Posterior cingulate gyrus (tissue), 11 donors: ENCODE measurements around the gene HERC3.

Experiments
- DNase-seq, 10 donors: peaks; one replicate each; pipeline versions ENCODE4 v3.0.0 to v3.0.0-alpha.2; 2020 to 2021; ENCODE audit warnings: mixed read lengths in 3 of 10
- intact Hi-C: fragments of 100-400 bp; cut with DNase I; formaldehyde crosslinking; loops from one replicate; pipeline ENCODE4 v1.15.1; 2023

HERC3 gene

DNA sequence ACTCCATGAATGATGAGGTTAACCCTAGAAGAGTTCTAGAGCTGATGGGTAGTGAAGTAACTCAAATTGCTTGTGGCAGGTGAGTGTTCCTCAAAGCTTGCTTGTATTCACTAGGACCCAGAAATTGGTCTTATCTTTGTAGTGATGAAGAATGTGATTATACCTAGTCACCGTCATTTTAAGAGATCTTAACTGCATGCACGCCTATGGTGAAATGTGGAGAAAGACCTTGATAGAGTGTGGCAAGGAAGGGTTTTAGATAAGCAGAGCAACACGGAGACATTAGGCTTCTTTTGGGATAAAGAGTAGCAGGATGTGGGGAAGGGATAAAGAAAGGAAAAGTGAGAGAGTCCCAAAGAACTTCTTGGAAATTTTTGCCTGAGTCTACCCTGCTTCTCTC lies 62.9 kb downstream of the HERC3 start:
- intact Hi-C loops, result loop anchor here (5.0 kb wide), 1 partner anchor 128 kb away; no protein-coding TSS in a partner anchor
- no peak for DNase-seq

DNA sequence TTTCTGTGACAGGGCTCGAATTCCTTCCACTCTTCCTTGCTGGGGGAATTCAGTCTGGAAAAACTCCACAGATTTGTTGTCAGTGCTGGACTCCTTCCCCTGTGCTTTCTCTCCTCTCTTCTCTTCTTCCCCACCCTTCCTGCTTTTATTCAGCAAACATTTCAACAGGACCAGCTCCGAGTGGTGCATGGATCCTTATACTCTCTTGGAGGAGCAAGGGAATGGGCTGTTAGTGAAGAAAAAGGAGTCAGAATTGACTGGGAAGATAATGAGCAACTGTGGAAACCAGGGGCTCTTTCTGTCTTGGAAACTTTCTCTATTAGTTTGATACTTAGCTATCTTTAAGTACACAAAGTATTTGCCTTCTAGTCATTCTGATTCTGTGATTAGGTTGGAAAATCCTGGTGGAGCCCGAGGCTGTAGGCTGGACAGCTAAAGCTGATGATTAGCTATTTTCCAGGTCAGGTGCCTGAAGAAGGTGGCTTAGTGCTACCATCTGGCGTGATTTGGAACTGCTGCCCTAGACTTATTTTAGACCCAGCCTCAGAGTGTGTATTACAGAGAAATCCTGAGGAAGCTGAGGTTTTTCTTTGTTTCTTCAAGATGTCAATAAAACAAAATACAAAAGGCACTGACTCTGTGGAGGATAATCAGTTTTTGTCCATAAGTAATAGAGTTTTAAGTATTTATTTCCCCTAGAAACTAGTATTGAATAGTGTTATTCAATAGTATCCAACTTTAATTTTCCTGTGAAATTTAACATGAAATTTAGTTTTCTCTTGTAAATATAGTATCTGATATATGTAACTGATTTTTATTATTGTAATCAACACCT lies 67.0 kb downstream of the HERC3 start:
- intact Hi-C loops, result loop anchor here (5.0 kb wide), 1 partner anchor 132 kb away; no protein-coding TSS in a partner anchor
- DNase-seq, result peak in 3 of 10 donors; percentile 11 to 70 (median 27)

DNA sequence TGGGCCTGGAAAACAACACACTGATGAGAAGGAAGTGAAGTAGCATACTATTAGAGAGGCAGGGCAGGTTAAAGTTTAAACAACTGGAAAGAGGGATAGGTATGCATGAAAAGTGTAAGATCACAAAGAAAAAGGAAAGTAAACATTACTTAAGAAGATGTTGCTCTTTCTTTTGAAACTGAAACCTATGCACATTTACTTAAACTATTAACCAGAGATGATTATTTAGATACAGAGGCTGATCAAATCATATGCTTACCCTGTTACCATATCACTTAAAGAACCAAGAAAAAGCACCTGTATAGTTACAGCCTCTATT lies 67.6 kb downstream of the HERC3 start:
- intact Hi-C loops, result loop anchor here (5.0 kb wide), 1 partner anchor 133 kb away; no protein-coding TSS in a partner anchor

DNA sequence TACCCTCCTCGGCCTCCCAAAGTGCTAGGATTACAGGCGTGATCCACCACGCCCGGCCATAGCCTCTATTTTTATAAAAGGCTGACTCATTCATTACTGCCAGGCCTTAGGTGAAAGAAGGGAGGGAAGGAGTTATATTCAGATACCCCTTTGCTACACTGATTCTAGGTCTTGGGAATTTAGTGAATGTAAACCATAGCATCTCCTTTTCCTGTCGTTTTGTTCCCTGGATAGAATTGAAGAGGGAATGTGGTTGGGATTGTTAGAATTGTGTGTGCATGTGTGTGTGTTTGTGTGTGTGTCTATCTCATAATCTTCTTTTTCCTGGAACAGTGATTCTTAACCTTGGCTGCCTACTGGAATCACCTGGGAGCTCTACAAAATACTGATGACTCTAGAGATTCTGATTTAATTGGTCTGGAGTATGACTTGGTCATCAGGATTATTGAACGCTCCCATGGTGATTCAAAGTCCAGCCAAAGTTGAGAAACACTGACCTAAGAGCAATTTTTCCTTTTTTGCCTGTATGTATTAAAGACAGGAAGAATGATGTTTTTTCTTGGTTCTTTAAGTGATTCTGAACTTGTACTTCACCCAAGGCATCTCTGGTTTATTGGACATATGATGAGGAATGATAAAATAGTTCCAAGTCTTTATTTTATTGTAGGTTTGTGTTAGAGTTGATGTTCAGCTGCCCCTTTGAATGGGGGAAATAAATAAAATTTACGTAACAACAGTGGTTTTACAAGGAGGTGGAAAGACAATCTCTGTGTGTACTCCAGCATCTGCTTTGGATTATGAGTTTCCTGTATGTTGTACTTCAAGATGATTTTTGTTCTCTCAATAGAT lies 68.4 kb downstream of the HERC3 start:
- intact Hi-C loops, result no loop called here
- DNase-seq, result no peak

More for the DNA sequence above, 67.6 kb downstream of the HERC3 start:
- DNase-seq, result no peak

DNA sequence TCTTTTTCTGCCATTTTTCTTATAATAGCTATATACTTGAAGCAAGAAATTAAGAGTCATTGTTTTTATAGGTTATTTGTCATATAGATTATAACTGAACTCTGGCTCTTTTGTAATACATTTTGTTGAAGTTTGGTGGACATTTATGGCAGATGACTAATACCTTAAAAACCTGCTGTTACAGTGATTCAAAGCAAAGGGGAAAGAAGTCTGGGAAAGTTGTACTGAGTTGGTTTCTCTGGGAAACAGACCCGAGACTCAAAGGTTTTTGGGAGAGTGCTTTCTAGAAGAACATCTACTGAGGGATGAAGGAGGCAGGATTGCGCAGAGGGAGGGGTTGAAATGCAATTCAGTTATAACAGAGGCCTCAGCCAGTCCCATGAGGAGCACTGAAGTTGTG lies 69.5 kb downstream of the HERC3 start:
- DNase-seq, result no peak
- intact Hi-C loops, result no loop called here

DNA sequence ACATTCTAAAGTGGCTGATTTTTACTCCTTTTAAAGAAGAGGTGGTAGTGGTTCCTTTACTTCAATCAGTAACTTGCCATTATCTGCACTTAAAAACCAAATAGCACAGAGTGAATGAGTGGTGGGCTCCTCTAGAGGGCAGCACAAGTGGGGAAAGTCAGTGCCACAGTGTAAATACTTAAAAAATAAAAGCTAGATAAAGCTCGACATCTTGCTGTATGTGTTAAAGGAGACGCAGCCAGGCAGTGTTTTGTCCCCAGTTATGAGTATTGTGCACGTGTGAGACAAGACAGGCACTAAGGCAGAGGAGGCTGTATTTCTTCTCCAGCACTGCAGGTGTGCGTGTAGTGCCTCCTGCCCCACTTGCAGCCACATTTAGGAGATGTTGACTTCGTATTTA lies 80.7 kb downstream of the HERC3 start:
- intact Hi-C loops, result no loop called here
- peak in 3 of 10 donors; percentile 17 to 79 (median 23) for DNase-seq

DNA sequence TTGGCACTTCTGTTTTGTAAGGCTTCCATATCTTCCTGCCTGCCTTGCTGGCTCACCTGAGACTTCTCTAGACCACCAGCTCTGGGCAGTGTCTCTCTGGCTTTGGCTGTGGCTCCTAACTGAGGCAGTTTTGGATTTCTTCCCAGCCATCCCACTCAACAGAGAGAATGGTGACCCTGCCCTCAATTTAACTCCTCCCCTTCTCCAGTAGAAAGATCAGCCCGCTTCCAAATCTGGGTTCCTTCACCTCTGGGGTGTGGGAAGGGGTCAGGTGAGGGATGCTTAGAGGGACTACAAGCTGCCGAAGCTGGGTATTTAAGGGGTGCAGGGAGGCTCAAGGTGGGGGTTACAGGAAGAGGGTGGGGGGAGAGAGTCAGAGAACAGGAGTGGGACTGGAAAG lies 81.6 kb downstream of the HERC3 start:
- no peak for DNase-seq
- intact Hi-C loops, result no loop called here

DNA sequence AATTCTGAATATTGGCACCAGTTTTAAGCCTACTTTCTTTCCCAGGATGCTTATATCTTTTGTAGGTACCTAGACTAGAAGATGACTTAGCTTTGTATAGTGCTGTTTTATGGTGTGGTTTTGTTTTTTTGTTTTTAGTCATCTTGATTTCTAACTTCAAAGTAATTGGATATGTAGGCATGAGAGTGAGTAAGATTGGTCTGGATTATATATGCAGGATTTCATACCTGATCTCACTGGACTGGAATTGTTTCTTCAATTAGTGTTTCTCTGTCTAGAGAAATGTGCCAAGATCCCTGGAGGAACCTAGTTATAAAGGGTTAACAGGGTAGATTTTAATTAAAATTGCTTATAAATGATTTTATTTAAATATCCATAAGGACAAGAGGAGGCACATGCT lies 82.3 kb downstream of the HERC3 start:
- intact Hi-C loops, result no loop called here
- DNase-seq, result no peak

DNA sequence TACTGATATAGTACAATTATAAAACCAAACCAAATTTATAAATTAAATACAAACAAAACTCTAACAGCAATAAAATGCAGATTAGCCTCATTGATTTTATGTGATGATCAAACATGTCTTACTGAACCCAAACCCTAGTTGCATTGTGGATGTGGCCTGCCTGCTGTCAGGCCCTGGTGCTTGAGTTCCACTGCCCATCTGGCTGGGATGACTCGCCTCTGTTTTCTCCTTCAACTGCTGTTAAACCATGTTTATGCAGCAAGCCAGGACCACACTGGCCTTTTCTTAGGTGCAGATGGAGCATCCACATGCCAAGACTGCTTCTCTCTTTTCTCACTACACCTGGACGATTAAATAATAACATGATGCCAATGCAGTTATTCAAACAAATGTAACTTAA lies 82.7 kb downstream of the HERC3 start:
- intact Hi-C loops, result no loop called here
- no peak for DNase-seq

DNA sequence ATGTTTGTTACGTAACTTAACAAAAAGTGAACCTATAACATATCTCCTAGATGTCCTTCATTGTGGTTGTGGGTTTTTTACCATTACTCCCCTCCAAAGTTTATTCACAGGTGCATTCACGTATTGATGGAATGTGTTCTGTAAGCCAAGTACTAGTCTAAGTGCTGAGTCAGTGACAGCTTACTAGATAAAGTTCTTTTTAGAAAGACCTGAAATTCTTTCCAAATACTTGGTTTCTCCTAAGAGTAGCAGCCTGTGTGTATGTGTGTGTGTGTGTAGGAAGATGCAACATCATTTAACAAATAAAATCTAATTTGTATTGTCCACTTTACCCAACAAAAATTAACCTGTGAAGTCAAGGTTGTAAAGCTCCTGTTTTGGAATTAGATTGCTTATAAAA lies 83.3 kb downstream of the HERC3 start:
- intact Hi-C loops, result no loop called here
- DNase-seq, result no peak

DNA sequence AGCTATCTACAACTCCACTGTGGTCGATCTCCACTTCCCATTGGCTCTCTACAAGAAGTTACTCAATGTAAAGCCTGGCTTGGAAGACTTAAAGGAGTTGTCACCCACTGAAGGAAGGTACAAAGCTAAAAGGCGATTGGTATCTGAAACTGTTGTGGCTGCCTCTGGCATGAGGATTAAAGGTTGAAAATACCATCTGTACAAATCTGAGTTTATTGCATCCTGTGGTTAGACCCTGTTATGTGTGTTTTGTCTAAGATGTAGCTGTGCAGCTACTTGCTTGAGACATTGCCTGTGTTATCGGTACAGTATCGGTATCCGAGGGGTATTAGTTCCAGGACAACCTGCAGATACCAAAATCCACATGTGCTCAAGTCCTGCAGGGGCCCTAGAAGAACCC lies 88.9 kb downstream of the HERC3 start:
- DNase-seq, result no peak
- intact Hi-C loops, result no loop called here

DNA sequence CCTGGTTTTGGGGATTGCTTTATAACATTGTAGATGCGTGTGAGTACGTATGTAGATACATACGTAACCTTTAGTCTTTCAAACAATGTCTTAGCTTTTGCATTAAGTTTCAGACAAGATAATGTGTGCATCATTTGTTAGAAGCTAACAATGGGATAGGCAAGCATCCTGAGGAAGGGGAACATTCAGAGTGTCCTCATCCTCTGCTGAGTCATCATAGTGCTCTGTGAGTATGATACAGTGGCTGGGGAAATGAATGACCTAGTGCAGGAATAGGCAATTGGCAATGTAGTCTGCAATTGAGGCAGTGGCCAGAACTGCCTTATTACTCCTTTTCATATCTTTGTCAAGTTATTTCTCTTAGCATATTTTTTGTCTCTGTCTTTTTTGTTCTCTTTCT lies 98.1 kb downstream of the HERC3 start:
- intact Hi-C loops, result no loop called here
- DNase-seq, result no peak

DNA sequence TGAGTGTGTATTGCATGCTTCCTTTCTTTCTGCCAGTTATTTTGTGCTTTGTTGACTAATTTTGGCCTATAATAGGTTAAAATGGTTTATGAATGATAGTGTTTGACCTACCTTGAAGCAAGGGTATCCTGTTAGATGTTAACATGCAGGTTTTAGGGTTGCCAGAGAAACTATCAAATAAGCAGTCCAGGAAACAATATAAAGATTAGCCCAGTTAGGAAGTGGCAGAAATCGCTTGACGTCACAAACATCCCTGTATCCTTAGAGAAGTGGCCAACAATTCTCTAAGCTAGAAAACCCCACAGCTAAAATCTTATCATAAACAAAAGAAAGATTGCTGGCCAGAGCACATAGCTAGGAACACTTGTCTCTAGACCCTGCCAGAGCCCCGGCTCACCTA lies 101.5 kb downstream of the HERC3 start:
- no peak for DNase-seq

DNA sequence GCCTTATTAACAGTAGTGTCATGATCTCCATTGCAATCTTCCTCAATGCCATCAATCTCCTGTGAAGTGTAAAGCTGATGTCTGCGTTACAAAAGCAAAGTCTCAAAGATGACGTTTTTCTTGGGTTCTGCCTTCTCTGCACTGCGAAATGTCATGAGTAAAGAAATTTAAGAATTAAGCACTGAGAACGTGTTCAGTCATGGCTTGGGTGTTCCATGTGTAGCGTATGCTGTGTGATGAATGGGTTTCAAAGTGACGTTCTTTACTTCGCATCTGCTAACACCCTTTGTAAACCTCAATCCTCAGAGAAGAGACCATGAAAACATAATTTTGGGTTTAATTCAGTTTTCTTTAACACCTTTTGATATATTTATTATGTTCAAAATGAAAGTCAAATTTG lies 104.3 kb downstream of the HERC3 start:
- no peak for DNase-seq
- intact Hi-C loops, result no loop called here

More for the DNA sequence above, 101.5 kb downstream of the HERC3 start:
- intact Hi-C loops, result no loop called here

DNA sequence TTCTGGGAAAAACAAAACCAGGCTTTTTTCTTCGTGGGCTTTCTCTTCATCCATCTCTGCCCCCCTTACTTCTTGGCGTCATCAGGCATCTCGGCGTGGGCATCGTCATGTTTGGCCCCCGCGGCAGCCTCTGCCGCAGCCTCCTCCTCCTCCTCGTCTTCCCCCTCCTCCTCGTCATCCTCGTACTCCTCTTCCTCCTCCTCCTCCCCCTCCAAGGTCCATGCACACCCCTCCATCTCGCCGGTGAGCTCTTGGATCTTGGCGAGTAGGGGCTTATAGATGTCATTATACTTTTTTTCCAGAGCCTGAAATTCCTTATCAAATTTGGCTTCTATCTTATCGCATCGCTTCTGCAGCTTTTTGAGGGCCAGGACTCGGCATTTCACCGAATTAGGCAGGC lies 104.9 kb downstream of the HERC3 start:
- DNase-seq, result peak in 6 of 10 donors; percentile 19 to 88 (median 56)
- intact Hi-C loops, result no loop called here

DNA sequence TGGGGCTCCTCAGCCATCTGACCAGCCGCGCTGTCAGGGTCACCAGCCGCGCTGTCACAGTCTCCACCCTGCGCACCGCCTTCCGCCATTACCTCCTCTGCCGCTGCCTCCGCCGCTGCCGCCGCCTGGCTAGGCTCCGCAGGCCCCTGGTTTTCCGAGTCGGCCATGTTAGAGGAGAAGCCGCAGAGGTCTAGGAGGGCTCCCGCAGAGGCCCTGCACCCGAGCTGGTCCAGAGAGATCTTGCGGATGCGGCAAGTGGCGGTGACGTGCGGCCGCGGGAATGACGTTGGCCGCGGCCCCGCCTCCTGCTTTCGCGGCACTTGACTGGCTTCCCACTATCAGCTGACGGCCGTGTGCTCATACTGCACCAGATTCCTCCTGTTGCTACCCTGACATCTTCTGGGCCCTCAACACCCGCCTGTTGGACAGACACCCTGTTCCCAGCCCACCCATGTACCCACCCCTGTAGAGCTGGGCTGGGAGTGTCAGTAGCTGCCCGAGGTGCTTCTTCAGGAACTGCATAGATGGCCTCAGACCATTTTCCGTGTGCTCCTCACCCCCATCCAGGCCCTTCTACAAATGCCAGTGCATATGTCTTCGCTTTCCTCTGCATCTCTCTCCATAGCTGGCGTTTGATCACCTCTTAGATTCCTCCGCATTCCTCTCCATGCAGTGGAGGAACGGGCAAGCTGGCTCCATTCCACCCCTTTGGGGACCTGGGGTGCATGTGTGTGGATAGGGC lies 105.5 kb downstream of the HERC3 start, which contains the start of gene NAP1L5:
Gene NAP1L5 (minus strand): TSS at position 242 of the 742 bp plus-strand sequence. CDS start 75 bp downstream, at position 167.
- intact Hi-C loops, result no loop called here
- peak; percentile 51 to 95 (median 68) for DNase-seq

DNA sequence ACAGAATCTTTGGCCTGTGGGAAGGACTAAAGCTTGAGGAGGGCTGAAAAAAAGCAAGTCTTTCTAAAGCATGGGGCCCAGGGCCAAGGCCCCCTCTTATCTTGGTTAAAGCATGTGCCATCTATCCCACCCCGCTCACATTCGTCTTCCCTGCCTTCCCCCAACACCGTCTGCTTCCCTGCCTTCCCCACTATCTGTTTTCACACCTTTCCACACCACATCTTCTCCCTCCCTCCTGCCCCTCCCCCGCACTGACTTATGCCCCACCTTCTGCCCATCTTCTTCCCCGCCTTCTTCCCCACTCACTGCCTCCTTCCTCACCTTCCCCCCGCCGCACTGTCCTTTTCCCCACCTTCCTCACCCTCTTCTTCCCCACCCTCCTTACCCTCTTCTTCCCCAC lies 106.2 kb downstream of the HERC3 start:
- intact Hi-C loops, result no loop called here
- DNase-seq, result no peak

DNA sequence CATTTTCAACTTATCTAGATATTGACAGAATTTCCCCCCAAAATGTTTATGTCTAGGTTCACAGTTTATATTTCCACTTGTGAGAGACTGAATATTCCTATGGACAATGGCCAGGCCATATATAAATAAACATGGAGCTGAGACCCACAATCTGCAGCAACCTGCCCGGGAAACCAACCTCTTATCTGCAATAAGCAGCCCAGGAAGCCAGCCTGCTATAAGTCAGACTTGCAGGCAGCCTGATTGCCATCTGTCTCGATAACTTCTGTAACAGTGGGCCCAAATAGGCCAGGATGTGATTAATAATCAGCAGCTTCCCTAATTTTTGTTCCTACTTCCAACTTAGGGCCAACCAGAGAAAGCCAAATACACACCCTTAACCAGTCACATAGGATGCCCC lies 110.5 kb downstream of the HERC3 start:
- no peak for DNase-seq
- intact Hi-C loops, result loop anchor here (10.0 kb wide), 1 partner anchor 412 kb away; the partner anchor contains the start of gene TIGD2

DNA sequence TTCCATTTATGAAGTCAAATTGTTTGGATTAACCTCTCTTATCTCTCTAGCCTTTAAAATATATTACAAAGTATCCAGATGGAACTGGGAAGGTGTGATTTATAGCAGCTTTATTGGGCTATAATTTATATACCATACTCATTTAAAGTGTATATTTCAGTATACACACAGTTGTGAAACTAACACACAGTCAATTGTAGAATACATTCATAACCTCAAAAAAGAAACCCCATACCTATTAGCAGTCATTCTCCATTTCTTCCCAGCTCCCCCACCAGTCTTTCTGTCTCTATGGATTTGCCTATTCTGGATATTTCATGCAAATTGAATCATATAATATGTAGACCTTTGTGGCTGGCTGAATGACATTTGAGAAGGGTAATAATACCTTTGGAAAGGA lies 112.9 kb downstream of the HERC3 start:
- DNase-seq, result no peak
- intact Hi-C loops, result loop anchor here (5.0 to 10.0 kb wide), 2 partner anchors 317 to 410 kb away; partner anchors contain the start of gene TIGD2

DNA sequence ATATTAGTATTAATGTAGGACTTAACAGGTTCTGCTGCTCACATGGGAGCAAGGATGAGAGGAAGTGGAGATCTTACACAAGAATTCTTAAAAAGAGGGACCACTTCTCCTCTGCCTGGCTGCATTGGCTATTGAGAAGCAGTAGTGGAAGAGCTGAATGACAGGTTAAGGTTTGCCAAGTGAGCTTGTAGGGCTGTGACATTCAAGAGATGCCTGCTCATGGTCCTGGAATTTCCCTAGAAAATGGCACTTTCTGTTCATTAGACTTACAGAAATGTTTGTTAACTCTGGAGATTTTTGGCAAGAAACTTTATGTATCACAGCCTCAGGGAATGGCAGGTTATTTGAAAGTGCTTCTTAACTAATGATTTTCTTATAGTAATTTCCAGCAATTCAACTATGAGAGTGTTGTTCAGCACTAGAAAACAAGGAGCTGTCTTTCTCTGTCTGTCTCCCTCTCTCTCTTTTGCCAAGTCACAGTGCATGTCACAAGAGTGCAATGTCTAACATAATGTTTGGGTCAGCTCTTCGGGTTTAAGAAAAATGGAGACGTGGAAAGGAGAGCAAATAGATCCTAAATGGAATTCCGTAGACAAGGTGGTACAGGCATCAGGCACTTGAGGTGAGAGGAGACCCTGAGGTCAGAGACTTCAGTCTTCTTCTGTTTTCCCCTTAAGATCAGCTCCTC lies 113.7 kb downstream of the HERC3 start:
- intact Hi-C loops, result loop anchor here (1.0 to 10.0 kb wide), 3 partner anchors 85 to 409 kb away; partner anchors contain the start of gene TIGD2

More for the DNA sequence above, 113.7 kb downstream of the HERC3 start:
- no peak for DNase-seq
